HG02610 (cell line): ENCODE data around the gene HLF.

Experiments used
- ATAC-seq: cut with Tn5 transposase; IDR thresholded peaks from one replicate; pipeline ENCODE4 v1.9.1; 2021; ENCODE audit warnings: mild to moderate bottlenecking, moderate library complexity; ENCODE audit not compliant: unreplicated experiment

HLF gene

GRCh38 chr17:55249861-55250260 is 14.9 kb upstream of the HLF start:
- no peak for ATAC-seq

DNA sequence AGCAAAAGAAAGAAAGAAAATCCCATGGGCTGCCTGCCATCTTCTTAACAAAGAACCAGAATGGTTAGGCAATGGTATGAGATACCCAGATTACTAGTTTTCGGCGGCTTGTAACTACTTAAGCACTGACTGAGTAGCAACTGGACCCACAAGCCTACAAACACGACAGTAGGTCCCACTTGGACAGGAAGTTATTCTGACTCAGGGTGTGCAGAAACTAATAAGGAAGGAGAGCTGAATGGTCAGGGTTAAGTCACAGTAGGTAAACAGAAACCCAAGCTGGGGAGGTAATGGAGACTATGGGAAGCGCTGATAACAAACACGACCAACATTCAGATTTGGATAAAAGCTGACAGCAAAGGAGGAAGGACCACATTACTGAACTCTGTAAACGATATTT is 10.4 kb upstream of the HLF start:
- ATAC-seq: no peak

DNA sequence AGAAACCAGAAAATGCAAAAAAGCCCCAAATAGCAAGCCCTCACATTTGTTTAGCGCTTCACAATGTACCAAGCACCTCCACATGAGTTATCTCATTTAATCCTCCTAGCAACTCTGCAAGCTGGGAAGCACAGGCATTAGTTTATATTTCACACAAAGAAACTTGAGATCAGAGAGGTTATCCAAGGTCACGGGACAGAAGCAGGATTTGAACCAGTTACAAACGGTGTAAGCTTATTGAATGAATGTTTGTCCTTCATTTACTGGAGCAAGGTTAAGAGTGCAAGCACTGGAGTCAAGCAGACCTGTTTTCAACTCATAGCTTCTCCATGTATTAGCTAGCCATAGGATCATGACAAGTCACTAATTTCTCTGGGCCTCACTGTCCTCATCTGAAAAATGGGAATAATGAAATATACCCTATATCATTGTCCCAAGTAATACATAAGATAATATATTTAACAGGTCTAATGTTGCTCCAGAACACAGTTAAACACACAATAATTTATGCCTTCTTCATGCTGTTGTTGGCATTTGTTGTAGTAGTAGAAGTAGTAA is 6.1 kb upstream of the HLF start:
- no peak for ATAC-seq

GRCh38 chr17:55259684-55260111 is 5.1 kb upstream of the HLF start:
- ATAC-seq: no peak

DNA sequence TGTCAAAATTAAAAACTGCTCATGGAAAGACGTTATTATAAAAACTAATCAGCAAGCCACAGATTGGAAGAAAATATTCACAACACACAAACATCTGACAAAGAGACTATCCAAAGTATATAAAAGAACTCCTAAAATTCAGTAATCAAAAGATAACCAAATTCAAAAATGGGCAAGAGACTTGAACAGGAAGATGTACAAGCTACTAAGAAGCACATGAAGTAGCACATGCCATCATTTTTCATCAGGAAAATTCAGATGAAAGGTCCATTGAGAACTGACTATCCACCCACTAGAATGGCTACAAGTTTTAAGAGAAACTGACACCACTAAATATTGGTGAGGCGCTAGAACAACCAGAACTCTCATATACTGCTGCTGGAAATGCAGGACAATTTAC is 3.4 kb upstream of the HLF start:
- ATAC-seq: no peak

- ATAC-seq: no peak
Observed at GRCh38 chr17:55263569-55264277, 1.0 kb upstream of the HLF start.

DNA sequence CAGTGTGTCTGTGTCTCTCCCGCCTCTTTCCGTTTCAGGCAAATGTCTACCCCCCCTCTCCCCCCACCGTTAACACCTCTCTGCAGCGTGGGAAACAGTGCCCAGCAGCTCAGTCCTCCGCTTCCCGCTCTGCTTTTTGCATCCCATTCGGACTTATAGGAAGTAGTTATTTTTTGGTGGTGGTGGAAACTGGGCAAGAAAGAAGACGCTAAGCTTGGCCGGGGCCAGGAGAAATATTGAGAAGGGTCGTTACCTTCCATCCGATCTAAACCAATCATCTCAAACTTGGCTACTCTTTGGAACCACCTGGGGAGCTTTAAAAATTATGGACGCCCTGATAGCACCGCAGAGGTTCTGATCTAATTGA is 499 bp upstream of the HLF start:
- no peak for ATAC-seq

DNA sequence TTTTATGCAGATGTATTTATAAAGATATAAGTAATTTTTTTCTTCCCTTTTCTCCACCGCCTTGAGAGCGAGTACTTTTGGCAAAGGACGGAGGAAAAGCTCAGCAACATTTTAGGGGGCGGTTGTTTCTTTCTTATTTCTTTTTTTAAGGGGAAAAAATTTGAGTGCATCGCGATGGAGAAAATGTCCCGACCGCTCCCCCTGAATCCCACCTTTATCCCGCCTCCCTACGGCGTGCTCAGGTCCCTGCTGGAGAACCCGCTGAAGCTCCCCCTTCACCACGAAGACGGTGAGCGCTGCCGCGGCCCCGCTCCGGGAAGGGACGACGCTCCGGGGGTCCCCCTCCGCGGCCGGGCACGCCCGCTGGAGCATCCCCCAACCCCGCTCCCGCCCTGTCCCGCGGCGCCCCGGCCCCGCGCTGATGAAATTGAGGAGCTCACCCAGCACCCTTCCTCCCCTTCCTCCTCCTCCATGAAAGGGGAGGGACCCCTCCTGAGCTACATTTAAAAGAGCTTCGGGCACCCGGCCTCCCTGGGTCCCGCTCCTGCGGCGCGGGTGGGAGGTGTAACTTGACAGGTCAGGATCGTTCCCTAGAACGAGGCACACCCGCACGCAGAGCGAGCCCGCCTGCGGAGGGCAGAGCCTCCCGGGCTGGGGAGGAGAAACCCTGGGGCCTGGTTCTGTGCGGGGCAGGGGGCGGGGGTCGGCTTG is 706 bp downstream of the HLF start:
- ATAC-seq: no peak

DNA sequence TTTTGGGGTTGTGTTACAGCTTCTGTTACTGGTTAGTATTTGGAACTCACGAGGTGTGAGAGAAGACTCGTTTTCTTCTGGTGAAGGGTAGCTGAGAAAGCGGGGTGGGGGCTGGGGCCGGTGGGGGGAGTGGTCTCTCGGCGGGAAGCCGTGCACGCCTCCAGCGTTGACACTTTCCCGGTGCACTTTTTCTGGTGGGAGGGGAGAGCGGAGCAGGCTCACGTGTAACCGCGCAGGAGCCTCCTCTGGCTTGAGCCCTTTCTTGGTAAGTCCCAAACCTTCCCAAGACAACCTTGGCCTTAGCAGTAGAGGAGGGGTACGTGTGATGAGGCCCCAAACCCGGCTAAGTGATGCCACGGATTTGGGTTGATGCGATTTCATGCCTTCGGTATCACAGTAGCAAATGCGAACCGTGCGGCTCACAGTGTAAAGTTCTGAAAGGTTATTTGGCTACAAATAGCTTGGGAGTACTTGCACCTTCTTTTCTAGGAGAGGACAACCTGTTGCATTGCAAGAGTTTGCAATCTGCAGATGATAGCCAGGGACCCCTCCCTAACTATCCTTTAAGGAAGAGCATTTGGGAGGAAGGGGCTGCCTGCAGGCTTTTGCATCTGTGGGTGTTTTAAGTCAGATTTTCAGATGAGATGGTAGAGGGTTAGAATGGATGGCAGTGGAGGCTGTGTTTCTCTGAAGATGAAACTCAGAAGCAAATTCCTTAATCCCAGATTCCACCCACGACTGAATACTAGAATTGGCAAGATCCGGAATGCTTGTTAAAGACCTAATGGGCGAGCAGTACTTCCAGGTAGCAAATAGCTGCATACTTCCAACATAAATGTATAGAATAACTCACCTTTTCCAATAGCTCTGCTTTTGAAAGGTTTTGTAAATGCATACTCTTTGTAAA is 1.5 kb downstream of the HLF start:
- ATAC-seq: no peak

GRCh38 chr17:55266958-55267688 is 2.4 kb downstream of the HLF start:
- no peak for ATAC-seq

- no peak for ATAC-seq
Observed at GRCh38 chr17:55267777-55268648, 3.3 kb downstream of the HLF start.

- ATAC-seq: no peak
Observed at GRCh38 chr17:55268649-55269480, 4.1 kb downstream of the HLF start.

DNA sequence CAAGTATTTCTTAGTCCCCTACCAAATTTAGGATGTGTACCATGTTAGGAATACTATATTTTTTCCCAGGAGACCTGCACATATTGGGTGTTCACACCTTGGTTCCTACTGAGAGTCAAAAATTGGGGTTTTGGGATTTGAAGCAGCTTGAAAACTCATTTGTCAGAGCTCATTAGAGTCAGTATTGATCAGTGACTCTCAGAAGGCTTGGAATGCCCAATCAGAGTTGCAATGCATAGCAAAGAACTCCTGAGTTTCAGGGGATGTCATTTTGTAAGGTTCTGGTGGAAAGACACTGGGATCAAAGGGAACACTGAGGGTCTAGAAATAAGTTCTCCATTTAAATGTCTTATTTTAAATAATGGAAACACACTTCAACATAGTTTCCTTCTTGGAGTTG is 5.1 kb downstream of the HLF start:
- ATAC-seq: no peak

GRCh38 chr17:55271223-55271571 is 6.4 kb downstream of the HLF start:
- ATAC-seq: no peak

DNA sequence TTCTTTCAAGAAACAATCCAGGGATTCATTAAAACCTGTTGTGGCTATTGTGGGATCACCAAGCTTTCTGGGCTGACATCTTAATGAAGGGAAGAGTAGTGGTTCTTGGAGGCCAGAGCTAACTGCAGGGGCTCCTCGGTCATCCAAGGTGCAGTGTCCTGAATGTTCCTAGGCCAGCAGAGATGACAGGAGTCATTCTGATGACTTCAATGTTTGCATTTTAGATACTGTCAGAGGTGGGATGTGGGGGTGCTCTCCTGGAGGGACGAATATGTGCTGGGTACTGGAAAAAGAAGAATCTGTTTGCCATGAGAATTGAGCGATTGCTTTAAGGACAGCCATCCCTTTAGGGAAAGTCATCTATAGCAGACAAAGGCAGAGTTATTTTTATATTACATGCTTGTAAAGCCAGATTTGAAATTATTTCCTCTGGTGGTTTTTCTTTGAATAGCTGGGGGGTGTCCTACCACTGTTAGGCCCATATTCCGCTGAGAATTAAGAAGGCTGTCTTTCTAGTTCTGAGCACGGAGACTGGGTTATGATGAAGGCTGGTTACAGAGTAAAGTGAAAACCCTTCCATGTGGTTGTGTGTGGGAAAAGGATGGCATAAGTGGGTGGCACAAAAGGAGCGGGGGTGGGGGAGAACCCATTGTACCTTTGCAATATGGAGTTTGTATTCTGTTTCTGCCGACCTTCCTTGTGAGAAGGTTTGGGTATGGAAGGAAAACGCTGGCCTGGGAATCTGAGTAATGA is 7.4 kb downstream of the HLF start:
- no peak for ATAC-seq

GRCh38 chr17:55272711-55273578 is 8.2 kb downstream of the HLF start:
- ATAC-seq: no peak
